Lower leg skin (tissue), 3 donors: ENCODE results near the gene C1orf226.

ENCODE experiments used
- CTCF ChIP-seq, 3 donors: fragments of 450-650 bp; IDR thresholded peaks; one replicate each; pipeline ENCODE4 v1.5.1; 2016; ENCODE audit warnings: antibody characterized with exemption in 3 of 3, mild to moderate bottlenecking in 3 of 3, moderate library complexity in 2 of 3
- POLR2A ChIP-seq, 2 donors: fragments of 450-650 bp; IDR thresholded peaks; one replicate each; pipeline ENCODE4 v1.6.1; 2016 to 2017; ENCODE audit warnings: antibody characterized with exemption in 2 of 2, mild to moderate bottlenecking in 1 of 2, moderate library complexity in 1 of 2

DNA sequence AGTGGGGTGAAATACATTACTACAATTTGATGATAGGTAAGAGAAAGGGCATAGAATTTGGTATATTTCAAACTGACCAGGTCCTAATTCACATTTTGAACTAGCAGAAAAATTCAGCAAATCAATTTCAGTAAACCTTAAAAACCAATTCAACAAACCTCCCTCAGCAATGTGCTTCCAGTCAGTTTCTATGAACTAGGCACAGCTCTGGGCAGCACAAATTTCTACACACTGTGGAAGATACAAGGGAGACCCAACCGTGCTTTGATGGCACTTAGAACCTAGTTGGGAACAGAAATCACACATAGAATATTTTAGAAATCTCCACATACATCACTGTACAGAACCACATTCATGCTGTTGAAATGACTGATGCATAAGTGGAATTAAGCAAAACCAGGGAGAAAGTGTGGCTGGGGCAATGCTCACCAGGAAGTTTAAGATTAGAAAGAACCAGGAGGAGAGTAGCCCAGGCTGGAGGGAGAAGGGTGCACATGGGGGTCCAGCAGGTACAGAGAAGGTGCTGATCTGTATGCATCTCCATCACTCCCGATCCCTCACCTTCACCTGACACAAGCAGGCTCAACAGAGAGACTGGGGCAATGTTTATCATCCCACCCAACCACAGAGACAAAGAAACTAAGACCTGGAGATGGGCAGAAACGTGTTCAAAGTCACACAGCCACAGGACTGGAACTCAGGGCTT is 14.8 kb downstream of the C1orf226 start:
- TF ChIP-seq CTCF (IDR thresholded peaks at IDR 0.05) (no peak), POLR2A (IDR thresholded peaks at IDR 0.05) (no peak)
